Placental pericyte (primary cell): Measurements from ENCODE around the gene ZNF324B. TPM values are rescaled to one million over a fixed set of nuclear protein-coding genes. Genes with fewer than 3 reads are reported as not detected.

ENCODE experiments used
- small RNA-seq: library from RNA; depleted of rRNA; stranded (forward); fragments of <200 nt; gene quantifications from one replicate; pipeline ENCODE3, GENCODE V24; 2012; ENCODE audit warnings: low replicate concordance
- total RNA-seq: library from RNA; depleted of rRNA; stranded (reverse); fragments of >200 nt; gene quantifications from 2 replicates; pipeline ENCODE4 v1.2.3, GENCODE V29; 2012

Gene ZNF324B
- total RNA-seq = 8.5 and 13.5 TPM in 2 replicates

DNA sequence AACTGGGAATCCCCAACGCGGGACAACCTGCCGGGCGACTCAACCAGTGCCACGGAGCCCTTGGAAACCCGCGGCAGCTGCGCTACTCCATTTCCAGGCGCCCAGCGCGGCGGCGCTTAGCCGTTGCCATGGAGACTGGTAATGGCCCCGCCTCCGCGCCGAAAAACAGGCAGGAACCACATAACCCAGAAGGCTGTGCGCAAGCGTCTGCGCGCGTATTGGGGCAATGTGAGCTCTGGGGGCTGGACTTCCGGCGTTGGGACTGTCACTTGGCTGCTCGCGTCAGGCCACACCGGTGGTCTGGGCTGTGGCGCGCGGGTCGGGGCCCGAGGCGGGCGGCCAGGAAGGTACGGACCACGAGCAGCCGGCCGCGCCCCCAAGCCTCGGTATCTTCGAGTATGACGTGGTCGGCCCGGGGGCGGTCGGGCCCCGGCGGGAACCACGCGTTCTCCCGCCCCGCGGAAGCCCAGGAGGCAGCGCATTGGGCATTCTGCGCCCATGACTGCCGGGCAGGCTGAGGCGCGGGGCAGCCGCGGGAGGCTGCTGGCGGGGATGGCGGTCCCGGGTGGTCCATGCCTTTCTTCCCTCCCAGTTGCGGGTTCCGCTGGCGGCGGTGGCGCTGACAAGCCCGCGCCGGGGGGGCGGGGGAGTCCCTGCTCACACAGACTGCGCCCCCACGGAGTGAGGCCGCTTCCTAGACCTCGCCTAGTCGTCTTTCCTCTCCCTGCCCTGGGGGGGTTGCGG is at the start of gene ZNF324B:
Gene ZNF324B (plus strand): TSS at position 265 of the 744 bp plus-strand sequence. CDS start 2,080 bp downstream, outside the sequence.

DNA sequence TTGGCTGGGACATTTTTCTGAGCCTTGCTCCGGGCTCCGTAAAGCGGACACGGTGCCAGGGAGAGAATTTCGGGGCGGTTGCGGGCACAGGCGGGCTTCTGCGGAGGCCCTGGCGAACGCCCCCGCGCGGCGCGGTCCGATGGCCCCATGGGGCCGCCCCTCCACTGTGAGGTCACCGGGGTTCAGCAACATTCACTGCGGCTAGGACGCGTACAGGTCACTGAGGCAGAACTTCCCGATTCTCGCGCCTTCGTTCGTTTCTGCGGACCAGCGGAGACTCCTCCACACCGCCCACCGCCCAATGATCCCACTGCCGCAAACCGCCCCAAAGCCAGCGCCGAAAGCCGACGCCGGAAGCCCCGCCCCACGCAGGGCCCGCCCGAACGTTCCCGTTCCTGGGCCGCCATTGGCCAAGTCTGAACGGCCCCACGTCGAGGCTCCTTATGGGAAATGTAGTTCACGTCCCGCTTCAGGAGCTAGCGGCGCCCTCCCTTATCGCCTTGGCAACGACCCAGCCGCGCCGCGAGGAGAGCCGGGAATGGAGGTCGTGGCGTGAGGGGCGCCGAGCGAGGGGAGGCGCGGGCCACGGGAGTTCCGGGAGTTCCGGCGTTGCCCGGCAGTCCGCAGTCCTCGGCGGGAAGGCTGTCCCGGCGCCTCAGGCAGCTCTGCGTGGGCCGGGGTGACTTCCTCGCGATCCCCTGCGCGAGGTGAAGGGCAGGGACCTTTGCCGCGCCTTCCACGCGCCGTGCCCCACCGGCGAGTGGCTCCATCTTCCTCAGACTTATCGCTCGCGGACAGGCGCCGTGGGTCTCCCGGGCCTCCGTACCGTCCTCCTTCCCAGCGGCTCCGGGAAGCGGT is 43.0 kb upstream of the ZNF324B start, which contains the start of gene ZNF584:
Gene ZNF584 (plus strand): TSS at position 498 of the 858 bp plus-strand sequence. CDS start 499 bp downstream, outside the sequence.

DNA sequence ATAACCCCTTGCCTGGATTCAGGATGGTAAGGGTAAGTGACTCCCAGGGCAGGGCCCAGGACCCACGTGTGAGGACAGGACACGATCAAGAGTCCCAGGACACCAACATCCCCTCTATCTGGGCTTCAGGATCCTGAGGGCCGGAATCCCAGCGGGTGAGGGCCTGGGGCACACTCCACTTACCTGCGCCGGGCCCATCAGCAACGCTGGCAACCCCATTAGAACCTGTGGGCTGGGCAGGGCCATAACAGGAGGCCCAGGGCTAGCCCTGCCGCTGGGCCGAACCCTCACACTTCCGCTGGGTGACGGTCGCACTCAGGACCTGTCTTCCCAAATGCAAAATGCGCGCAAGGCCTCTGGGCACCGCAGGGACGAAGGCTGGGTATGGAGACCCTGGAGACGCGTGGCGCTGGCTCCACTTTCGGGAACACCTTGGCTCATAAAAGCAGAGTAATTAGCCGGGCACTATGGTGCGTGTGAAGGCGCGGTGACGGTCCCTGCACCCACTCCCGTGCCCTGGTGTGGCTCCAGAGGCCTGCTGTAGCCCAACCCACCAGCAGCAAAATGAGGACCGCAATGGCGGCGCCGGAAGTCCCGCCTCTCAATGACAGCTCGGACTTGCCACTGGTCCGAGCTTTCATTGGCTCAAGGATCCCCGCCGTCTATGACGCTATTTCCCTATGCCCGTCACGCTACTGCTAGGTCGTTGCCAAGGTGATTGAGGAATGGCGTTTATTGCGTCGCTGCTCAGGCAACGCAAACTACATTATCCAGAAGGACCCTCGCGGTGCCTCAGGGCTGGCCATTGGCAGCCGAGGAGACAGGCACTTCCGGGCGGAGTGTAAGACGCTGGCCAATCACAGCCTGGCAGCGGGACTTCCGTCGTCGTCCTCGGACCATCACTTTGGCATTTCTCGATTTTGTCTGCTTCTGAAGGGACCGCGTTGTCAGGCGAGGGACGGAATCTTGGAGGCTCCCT is 11.6 kb upstream of the ZNF324B start, which contains the start of gene ZNF132:
Gene ZNF132 (minus strand): TSS at position 578 of the 979 bp plus-strand sequence. CDS start 332 bp downstream, at position 246.

DNA sequence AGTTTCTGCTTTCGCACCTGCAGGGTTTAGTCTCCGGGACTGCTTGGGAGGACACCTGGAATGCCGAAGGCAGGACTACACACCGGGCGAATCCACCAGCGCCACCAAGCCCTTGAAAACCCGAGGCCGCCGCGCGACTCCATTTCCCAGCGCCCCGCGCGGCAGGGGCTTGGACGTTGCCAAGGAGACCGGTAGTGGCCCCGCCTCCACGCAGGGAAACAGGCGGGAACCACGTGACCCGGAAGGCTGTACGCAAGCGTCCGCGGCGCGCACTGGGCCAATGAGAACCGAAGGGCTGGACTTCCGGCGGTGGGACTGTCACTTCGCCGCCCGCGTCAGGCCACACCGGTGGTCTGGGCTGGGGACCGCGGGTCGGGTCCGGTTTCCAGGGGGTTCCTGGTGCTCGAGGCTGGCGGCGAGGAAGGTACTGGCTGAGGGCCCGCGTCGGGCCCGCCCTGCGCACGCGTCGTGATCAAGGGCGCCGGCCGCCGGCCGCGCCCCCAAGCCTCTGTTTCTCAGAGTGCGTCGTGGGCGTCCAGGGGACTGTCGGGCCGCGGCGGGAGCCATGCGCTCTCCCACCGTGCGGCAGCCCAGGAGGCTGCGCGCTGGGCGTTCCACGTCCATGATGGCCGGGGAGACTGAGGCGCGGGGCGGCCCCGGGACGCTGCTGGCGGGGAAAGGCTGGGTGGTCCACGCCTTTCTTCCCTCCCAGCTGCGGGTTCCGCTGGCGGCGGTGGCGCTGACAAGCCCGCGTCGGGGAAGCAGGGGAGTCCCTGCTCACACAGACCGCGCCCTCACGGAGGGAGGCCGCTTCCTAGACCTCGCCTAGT is 15.6 kb downstream of the ZNF324B start, which contains the start of gene ZNF324:
Gene ZNF324 (plus strand): TSS at position 321 of the 830 bp plus-strand sequence. CDS start 2,106 bp downstream, outside the sequence.

DNA sequence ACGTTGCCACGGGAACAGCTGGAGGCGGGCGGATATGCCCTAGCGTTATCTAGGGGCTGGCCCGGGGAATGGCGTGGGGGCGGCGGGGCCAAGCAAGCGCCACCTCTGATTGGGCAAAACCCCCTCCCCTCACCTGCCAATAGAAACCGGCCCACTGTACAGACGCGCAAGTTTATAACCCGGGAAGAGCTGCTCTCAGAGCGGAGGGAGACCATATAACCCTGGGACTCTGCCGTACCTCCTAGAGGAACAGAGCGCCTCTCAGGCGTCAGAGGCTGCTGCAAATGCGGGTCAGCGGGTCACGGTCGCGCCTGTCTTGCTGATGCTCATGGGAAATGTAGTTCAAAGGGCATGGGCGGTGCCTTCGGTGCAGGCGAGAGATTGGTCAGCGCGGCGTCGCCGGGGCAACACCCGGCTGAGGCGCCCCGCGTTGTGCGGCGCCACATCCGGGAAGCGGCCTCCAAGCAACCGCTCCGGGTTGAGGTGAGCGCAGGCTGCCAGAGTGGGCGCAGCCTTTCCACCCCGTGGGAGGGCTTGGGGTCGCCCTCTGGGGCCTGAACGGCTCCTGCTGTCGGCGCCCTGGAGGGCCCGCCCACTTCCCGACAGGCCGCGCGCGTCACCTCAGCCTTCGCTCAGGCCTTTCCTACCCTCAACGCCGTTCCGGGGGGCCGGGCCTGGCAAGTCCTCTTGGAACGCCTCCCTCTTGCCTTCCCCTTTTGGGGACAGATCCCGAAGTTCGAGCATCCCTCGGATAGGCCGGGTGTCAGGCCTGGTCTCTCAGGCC is 24.5 kb downstream of the ZNF324B start, which contains the start of gene ZNF446:
Gene ZNF446 (plus strand): TSS at position 639 of the 784 bp plus-strand sequence. CDS start 867 bp downstream, outside the sequence.

Small RNAs within 50 kb of the gene (small RNA-seq; reads per million reads assigned to genes)
- gene RN7SL693P (not detected), gene RNU6-1337P (not detected)

Other genes starting within 250 kb of the ZNF324B start
- 35.5 and 45.0 TPM in 2 replicates for gene ZNF544, start 222.7 kb upstream of the ZNF324B start, total RNA-seq
- gene ZNF8, start 172.7 kb upstream of the ZNF324B start, total RNA-seq = 4.2 and 7.6 TPM in 2 replicates
- gene ERVK3-1, start 146.2 kb upstream of the ZNF324B start, total RNA-seq = 40.5 and 45.0 TPM in 2 replicates
- gene ZSCAN22, start 124.6 kb upstream of the ZNF324B start, total RNA-seq = 3.3 and 5.4 TPM in 2 replicates
- 3.3 and 8.8 TPM in 2 replicates for gene A1BG, start 98.1 kb upstream of the ZNF324B start, total RNA-seq
- 0.57 and 1.3 TPM in 2 replicates for gene ZNF497, start 88.9 kb upstream of the ZNF324B start, total RNA-seq
- gene ZNF837, start 70.6 kb upstream of the ZNF324B start, total RNA-seq = 1.8 and 2.4 TPM in 2 replicates
- gene RPS5, start 64.4 kb upstream of the ZNF324B start, total RNA-seq = 1,396 and 1,689 TPM in 2 replicates
- 0.22 and 0.43 TPM in 2 replicates for gene RNF225, start 56.0 kb upstream of the ZNF324B start, total RNA-seq
- 22.0 and 23.2 TPM in 2 replicates for gene ZNF584, start 43.0 kb upstream of the ZNF324B start, total RNA-seq
- 8.1 and 9.7 TPM in 2 replicates for gene ZNF132, start 11.5 kb upstream of the ZNF324B start, total RNA-seq
- gene ZNF324, start 15.5 kb downstream of the ZNF324B start, total RNA-seq = 20.8 and 24.3 TPM in 2 replicates
- 9.3 and 16.9 TPM in 2 replicates for gene ZNF446, start 24.7 kb downstream of the ZNF324B start, total RNA-seq
- gene SLC27A5, start 60.4 kb downstream of the ZNF324B start, total RNA-seq = 1.3 and 1.6 TPM in 2 replicates
- gene ZBTB45, start 68.2 kb downstream of the ZNF324B start, total RNA-seq = 7.2 and 11.6 TPM in 2 replicates
- 357 and 368 TPM in 2 replicates for gene TRIM28, start 92.4 kb downstream of the ZNF324B start, total RNA-seq
- 71.4 and 178 TPM in 2 replicates for gene CHMP2A, start 103.5 kb downstream of the ZNF324B start, total RNA-seq
- 70.5 and 92.5 TPM in 2 replicates for gene UBE2M, start 107.0 kb downstream of the ZNF324B start, total RNA-seq
- gene MZF1, start 121.7 kb downstream of the ZNF324B start, total RNA-seq = 20.8 and 21.9 TPM in 2 replicates